Keratinocyte (primary cell): Measurements from ENCODE around the gene CYTH2.

Experiments
- EZH2 ChIP-seq: IDR thresholded peaks from one replicate; pipeline ENCODE4 v1.6.1; 2012; ENCODE audit warnings: inconsistent platforms, mild to moderate bottlenecking, low read length, moderate library complexity
- TF ChIP-seq, protein P1 (sequence below), 3 experiments: IDR thresholded peaks in 1 of 3; conservative IDR thresholded peaks in 1 of 3; optimal IDR thresholded peaks in 1 of 3; 2 replicates in 2 of 3; 3 replicates in 1 of 3; pipeline versions ENCODE3 to v1.5.1; 2011; ENCODE audit warnings: low read length in 3 of 3, mild to moderate bottlenecking in 3 of 3, moderate library complexity in 2 of 3, control low read depth in 1 of 3, inconsistent platforms in 1 of 3; ENCODE audit not compliant: insufficient read depth in 2 of 3; ENCODE audit errors: extremely low read depth in 1 of 3

DNA sequence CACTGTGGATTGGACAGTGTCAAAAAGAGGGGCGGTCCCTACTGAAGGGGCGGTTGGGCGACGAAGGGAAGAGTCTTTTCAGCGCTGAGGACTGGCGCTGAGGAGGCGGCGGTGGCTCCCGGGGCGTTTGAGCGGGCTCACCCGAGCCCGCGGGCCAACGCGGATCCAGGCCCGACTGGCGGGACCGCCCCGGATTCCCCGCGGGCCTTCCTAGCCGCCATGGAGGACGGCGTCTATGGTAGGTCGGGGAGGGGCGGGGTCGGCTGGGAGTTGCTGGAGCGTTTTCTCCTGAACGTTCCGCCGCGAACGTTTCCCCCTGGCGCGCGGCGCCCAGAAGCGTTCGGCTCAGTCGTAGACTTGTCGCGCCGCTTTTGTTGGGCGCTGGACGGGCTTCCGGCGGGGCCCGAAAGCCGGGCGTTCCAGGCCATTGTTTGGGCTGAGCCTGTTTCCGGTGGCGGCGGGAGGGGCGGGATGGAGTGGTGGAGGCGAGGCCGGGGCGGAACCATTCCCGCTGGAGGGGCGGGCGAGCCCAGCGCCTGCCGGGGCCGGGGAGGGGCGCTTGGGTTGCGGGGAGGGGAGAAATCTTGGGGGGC, at the start of gene CYTH2:
- TF ChIP-seq, protein P1, sequence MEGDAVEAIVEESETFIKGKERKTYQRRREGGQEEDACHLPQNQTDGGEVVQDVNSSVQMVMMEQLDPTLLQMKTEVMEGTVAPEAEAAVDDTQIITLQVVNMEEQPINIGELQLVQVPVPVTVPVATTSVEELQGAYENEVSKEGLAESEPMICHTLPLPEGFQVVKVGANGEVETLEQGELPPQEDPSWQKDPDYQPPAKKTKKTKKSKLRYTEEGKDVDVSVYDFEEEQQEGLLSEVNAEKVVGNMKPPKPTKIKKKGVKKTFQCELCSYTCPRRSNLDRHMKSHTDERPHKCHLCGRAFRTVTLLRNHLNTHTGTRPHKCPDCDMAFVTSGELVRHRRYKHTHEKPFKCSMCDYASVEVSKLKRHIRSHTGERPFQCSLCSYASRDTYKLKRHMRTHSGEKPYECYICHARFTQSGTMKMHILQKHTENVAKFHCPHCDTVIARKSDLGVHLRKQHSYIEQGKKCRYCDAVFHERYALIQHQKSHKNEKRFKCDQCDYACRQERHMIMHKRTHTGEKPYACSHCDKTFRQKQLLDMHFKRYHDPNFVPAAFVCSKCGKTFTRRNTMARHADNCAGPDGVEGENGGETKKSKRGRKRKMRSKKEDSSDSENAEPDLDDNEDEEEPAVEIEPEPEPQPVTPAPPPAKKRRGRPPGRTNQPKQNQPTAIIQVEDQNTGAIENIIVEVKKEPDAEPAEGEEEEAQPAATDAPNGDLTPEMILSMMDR (optimal IDR thresholded peaks at IDR 0.05 in 1 of 3, IDR thresholded peaks at IDR 0.05 in 1 of 3, conservative IDR thresholded peaks at IDR 0.05 in 1 of 3; ENCODE audit: extremely low read depth in 1 of 3, insufficient read depth in 2 of 3, low read length in 3 of 3), result no peak
- no peak for TF ChIP-seq EZH2
